ENCODE measurements around the gene LRFN2.

DNA sequence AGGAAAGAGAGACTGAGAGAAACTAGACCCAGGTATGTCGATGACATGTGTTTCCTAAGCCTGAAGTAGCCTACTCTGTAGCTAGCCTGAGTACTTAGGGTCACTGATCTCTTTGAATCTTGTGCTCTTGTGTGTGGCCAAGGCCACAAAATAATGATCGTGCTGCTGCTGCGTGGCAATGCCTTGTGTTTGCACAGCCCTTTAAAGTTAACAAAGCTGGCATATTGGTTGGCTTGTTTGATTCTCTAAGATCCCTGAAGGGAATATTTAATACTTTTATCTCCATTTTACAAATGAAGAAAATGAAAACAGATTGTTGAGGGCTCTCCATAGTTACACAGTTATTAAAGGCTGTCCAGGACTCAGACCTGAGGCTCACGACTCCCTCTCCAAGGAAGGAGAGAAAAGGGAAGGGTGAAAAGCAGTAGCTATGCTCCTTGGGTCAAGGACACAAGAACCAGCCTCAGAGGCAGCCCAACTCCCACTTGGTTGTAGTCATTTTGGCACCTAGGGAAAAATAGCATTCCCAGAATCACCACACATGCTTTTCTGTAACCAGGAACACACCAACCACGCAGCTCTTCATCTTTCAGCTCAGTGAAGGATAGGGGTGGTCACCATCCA, 130.7 kb downstream of the LRFN2 start:
- TF ChIP-seq, protein P1, sequence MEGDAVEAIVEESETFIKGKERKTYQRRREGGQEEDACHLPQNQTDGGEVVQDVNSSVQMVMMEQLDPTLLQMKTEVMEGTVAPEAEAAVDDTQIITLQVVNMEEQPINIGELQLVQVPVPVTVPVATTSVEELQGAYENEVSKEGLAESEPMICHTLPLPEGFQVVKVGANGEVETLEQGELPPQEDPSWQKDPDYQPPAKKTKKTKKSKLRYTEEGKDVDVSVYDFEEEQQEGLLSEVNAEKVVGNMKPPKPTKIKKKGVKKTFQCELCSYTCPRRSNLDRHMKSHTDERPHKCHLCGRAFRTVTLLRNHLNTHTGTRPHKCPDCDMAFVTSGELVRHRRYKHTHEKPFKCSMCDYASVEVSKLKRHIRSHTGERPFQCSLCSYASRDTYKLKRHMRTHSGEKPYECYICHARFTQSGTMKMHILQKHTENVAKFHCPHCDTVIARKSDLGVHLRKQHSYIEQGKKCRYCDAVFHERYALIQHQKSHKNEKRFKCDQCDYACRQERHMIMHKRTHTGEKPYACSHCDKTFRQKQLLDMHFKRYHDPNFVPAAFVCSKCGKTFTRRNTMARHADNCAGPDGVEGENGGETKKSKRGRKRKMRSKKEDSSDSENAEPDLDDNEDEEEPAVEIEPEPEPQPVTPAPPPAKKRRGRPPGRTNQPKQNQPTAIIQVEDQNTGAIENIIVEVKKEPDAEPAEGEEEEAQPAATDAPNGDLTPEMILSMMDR (IDR thresholded peaks at IDR 0.05; ENCODE audit: insufficient read depth, low read depth, low read length) = no peak
- no peak for TF ChIP-seq EZH2 (IDR thresholded peaks at IDR 0.05; ENCODE audit: insufficient read depth, low read length)

Measured in astrocyte (in vitro differentiated cells and primary cell).